GM19351 (cell line): ENCODE data around the gene TUNAR.

ENCODE experiments used
- ATAC-seq: cut with Tn5 transposase; IDR thresholded peaks from one replicate; pipeline ENCODE4 v1.9.1; 2021; ENCODE audit warnings: mild to moderate bottlenecking, moderate library complexity; ENCODE audit not compliant: unreplicated experiment

The TUNAR gene

DNA sequence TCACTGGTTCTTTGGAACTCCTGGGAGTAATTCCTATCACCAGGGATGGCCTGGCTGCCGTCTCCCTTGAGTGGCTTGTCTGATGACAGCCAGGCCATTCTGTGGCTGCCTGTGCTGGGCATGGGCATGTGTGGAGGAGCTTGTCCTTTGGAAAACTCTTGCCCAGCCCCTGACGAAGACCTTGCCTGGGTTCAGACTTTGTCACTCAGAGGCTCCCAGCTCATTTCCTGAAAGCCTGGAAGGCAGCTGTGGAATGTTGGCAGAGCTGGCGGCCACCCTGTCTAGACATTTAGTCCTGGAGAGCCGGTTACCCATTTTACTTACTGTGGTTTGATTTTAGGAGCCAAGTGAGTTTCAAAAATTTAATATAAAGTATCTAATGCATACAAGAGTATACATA lies 34.0 kb downstream of the TUNAR start:
- no peak for ATAC-seq

DNA sequence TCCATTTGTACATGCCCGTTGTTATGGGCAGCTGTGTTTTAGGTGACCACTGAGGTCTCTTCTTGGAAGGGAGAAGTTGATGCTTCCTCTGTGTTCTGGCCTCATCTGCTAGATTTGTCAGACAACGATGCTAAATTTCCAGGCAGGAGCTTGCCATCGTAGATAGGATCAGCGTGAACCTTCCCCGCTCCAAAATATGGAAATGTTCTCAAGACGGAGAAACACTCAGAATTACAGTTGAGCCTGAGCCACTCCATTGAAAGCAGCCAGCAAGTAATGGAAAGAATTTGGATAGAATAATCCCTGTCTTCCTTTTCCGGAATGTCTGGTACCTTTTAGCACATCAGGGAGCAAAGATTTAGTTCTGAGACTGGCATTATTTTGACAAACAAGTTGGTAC lies 34.8 kb downstream of the TUNAR start:
- ATAC-seq: no peak

DNA sequence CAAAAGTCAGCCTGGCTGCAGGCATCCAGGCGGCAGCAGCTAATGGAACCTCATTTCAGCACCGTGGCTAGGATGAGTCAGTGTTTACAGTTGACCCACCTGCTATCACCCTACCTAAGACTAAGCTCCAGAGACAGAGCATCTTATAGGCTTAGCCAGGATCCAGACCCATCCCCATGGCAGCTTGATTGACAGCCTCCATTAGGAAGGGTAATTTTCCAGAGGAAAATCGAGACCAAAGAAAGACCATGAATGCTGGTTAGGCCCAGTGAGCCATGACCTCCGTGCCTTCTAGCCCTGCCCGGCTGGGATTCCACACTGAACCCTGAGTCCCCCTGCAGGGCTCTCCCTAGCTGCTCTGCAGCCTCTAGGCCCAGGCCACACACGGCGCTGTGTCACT lies 38.7 kb downstream of the TUNAR start:
- ATAC-seq: no peak

DNA sequence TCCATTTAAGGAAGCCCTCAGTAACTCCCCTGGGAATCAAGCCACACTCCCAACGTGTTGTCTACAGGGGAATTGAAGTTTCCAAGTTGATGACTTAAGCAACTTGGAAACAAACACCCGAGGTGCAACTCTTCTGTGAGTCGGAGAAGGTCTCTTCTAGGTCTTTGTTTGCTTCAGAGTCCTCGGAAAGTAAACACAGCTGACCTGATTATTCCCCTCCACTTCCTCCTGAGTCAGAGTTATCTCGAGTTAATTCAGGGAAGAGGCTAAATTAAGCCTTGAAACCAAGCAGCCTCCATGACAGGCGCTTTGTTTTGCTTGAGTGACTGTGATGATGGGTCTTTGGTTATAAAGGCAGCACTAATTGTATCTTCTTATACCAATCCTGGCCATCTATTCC lies 41.8 kb downstream of the TUNAR start:
- ATAC-seq: no peak

DNA sequence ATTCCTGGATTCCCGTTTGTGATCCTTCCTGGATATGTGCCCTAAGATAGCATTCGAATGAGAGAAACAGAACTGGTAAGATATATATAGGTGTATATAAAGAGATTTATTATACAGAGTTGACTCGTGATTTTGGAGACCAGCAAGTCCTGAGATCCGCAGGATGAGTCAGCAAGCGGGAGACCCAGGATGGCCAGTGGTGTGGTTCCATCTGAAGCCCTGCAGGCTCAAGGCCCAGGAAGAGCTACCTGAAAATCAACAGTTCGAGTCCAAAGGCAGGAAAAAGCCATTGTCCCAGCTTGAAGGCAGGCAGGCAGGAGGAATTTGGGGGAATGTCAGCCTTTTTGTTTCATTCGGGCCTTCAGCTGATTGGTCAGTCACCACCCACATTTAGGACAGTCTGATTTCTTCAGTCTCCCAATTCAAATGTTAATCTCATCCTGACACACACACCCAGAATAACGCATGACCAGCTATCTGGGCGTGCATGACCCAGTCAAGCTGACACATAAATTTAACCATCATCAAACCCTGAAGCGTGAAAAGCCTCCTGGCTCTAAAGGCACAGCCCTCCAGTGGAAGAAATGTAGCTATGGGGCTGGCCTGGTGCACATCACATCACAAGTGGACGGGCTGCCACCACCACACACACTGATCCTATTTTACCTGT lies 44.3 kb downstream of the TUNAR start:
- ATAC-seq: no peak

DNA sequence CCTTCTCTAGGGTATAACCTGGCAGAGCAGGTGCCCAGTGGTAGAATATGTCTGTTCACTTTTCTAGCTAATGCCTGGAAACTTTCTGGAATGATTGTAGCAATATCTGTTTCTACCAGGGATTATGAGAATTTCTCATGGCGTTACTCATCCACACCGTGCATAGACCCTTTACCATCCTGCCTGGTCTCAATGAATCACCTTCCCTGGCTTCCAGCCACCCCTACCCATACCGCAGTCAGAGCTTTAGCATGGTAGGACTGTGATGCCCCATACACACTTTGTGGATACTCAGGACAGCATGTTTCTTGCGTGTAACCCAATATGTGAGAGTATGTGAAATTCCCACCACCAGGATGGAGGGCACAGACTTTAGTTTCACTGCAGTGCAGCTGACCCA lies 45.4 kb downstream of the TUNAR start:
- ATAC-seq: no peak

DNA sequence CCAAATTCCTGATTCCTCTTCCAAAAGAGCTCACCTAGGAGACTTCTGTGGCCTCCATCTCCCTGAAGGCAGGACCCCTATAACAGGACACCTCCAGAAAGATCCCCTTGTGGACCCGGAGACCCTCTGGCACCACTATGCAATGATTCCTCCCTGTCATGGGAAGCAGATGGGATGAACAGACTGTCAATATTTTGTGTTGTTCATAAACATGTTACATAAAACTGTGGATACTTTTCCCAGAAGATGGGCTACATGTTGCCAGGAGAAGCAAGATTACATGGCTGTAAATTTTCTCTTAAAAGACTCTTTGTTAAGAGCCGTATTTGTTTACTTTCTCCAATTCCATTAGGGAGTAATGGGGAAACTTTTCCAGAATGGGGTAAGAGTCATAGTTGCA lies 52.1 kb downstream of the TUNAR start:
- ATAC-seq: no peak

DNA sequence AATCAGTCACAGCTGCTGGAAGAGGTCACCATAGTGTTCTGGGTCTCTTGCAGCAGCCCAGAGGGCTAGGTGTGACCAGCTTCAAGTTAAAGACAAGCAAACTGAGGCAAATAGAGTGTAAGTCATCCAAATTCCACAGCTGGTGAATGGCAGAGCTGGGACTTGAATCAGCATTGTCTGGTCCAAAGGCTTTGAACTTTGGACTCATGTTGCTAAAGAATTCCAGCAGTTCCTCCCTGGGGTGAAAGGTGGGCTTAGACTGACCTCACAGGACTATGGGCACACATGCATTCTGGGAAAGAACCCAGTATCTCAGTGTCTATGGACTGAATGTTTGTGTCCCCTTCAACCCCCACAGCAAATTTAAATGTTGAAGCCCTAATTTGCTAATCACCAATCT lies 54.8 kb downstream of the TUNAR start:
- no peak for ATAC-seq

DNA sequence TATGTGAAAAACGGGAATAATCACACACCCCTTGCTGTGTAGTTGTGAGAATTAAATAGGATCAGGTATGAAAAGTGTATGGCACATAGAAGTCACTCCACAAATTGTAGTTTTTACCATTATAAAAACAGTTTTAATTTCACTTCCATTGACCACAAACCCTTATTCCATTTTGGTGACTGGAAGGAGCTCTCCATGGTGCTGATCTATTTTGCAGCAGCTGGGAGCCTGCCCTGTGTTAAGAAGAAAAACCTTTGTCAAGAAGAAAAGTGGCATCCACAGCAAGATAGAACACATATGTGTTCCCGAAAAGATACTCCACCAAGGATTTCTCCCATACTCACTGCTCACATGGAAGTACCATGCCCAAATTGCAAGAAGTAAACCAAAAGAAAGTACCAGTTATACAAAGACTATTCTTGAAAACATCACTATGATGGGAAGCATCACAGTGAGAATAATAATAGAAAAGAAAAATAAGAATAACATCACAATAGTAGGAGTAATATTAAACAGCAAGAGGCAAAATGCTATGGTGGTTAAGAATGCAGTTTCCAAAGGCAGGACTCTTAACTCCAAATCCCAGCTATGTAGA lies 58.7 kb downstream of the TUNAR start:
- ATAC-seq: no peak

DNA sequence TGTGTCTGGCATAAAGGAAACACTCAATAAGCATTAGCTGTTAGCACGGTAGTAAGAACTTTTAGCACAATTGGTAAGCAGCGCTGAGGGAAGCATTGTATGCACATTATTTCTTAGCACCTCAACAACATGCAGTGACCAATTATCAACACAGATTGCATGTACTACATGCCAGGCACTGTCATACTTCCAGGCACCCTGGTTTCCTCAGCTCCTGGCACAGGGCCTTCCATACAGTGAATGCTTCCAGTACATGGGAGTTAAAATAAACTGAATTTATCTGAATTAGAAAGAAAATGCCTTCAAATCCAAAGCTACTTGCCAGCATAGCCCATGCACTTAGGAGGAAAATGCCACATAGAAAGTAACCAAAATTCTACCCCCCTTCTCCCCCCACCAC lies 59.4 kb downstream of the TUNAR start:
- no peak for ATAC-seq

DNA sequence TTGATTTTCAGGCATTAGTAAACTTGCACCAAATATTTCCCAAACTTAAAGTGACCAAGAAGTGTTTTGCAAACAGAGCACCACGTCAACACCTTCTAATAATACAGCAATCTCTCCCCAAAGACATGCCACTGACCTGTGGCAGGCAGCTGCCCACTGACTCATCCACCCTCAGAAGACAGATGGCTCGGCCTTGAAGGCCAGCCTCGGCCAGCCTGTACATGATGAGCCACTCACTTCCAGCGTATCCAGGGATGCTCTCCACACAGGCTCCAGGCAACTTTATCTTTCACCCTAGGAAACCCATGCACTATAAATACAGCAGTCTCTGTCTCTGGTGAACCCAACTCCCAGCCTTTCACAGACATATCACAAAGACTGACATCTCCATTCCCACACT lies 62.7 kb downstream of the TUNAR start:
- ATAC-seq: no peak

DNA sequence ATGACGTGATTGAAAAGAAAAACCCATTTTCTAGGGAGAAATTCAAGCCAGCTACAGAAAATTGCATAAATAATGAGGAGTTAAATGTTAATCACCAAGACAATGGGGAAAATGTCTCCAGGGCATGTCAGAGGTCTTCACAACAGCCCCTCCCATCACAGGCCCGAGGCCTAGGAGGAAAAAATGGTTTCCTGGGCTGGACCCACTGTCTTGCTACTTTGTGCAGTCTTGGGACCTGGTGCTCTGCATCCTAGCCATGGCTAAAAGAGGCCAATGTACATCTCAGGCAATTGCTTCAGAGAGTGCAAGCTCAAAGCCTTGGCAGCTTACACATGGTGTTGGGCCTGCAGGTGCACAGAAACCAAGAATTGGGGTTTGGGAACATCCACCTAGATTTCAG lies 65.3 kb downstream of the TUNAR start:
- no peak for ATAC-seq

DNA sequence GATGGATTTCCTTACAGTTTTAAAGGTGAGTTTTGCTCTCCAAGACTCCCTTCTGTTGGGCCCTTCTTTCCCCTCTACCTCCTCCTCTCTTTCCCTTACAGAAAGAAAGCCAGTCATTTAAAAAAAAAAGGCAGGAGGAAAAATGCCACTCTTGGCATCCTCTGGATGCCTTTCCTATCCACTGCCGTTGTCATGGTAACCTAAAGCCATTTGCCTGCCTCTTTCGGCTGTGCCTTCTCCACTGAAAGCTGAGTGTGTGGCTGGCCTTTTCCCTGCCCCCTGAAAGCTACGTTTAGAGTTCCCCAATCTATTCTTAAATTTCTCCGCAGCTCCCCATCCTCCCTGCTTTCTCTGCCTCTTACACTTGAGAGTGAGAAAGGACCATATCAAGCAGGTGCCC lies 67.1 kb downstream of the TUNAR start:
- no peak for ATAC-seq

DNA sequence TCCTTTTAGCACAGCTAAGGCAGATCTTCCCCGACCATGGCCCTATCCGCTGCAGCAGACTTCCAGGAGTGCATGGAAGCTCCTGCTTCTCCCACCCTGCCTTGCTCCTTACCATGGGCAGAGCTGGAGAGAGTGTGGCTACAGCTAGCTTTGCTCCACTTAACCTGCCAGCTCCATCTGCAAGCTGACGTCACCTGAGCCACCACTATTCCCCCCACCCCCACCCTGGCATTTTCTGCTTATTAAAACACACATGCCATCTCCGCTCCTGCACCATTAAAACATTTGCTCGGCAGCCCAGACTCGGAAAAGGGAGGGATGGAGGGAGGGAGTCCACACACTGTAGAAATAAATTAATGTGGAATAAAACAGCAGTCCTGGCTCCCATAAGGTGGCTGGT lies 67.8 kb downstream of the TUNAR start:
- no peak for ATAC-seq

DNA sequence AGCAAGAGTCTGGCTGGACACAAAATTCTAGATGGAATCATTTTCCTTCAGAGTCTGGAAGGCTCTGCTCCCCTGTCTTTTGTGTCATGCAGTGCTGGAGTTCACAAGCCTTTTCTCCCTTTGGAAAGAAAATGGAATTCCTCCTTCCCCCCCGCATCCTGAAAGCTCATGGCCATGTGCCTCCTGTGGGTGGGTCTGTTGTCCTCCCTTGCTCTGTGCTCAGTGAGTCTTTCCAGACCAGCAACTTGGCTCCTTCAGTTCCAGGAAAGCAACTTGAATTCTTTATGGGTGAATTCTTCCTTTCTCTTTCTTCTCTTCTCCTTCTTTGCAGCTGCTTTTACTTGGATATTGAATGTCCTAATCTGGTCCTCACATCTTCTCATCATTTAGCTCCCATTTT lies 70.2 kb downstream of the TUNAR start:
- no peak for ATAC-seq

DNA sequence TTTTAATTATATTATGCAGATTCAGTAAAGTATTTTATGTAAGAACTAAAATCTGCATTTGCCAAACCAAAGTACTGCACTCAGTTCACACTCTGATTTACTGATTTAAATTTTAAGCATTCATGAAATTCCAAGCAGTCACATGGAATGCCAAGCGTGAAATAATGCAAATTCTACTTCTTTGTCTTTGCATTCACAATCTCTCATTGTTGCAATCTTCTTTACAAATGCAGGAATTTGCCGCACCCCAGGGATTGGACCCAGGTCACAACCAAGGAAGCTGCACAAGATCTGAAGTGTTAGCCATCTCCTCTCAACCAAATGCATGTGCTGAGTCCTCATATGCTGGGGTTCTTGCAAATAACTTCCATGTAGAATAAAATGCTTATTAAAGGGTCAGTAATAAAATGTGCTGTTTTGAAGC lies 71.9 kb downstream of the TUNAR start:
- no peak for ATAC-seq

DNA sequence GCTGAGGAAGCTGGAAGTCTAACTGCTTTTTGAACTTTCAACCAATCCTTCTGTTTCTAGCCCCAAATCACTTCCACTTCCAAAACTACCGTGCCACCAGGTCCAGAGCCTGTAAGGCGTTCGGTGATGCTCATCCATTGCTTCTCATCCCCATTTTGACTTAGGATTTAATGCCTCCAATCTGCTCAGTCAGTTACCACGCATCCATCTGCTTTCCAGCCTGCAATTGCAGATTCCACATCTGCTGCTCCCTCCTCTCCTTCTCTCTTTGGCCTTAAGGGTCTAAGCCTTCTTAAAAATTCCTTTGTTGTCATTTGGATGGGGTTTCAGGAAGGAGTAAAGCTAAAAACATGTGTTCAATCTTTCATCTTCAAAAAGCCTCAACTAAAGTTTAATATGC lies 74.7 kb downstream of the TUNAR start:
- no peak for ATAC-seq

DNA sequence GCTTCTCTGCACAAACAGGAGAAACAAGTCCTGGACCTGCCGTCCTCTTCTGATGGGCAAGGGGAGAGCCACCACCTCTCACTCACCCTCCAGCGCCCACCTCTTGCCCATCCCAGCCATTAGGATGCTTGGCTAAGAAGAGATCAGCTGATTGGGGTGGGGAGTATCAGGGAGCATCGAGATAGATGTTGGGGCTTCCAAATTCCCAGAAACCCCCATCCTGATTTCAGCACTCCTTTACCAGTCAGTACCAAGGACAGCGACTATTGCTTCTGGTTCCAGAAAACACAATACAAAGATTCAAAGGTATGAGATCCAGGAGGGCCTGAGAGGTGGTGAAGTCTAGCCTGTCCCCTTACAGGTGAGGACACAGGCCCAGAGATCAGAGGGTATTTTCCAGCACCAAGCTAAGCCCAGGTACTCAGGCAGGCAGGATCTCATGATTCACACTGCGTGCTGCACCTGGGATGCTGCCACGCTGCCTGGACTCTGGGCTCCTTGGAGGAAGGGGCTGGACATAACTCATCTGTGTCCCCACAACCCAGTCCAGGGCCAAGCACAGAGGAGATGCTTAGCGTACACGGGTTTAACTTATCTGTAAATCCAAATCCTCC lies 76.6 kb downstream of the TUNAR start:
- ATAC-seq: no peak

DNA sequence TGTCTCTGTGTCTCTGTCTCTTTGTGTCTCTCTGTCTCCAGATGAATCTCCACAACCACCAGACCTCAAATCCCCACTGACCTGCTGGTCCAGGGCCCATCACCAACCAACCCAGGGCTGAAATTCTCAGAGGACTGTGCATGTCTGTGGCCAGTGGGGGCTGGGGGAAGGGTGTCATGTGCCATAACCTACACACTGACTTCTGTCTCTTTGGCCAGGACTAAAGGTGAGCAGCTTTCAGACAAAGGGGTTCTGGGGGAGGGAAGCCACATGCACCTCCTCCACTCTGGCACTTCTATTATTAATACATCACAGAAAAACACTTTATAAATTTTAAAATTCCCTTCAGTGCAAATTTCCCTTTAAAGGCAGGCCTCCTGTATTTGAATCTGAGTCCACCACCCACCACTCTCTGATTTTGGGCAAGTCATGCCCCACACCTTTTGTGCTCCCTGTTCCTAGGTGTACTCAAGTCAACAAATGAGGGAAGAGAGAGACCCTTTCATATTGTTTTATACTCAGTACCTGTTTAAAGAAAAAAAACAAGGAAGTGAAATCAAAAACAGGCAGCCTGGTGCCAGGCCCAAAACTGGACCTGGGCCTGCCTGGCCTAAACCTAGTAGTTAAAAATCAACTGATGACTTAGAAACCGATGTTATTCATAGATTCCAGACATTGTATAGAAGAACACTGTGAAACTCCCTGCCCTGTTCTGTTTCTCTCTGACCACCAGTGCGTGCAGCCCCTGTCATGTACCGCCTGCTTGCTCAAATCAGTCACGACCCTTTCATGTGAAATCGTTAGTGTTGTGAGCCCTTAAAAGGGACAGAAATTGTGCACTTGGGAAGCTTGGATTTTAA lies 80.2 kb downstream of the TUNAR start:
- no peak for ATAC-seq

DNA sequence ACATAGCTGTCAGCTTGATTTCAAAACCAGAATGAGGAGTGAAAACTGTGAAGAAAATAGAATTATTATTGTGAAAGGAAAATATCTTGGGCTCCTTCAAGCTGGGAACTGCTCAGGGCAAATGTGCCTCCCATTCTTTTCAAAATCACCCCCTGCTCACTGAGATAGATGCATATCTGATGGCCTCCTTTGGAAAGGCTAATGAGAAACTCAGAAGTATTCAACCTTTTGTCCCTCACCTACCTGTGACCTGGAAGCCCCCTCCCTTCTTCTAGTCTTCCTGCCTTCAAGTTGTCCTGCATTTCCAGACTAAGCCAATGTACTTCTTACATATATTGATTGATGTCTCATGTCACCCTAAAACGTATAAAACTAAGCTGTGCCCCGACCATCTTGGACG lies 81.5 kb downstream of the TUNAR start:
- no peak for ATAC-seq

DNA sequence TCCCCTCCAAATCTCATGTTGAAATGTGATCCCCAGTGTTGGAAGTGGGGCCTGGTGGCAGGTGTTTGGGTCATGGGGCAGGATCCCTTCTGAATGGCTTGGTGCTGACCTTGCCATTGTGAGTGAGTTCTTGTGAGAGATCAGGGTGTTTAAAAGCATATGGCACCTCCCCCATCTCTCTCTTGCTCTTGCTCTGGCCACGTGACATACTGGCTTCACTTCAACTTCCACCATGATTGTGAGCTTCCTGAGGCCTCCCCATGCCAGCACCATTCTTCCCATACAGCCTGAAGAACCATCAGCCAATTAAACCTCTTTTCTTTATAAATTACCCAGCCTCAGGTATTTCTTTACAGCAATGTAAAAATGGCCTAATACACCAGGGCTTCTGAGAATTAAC lies 82.7 kb downstream of the TUNAR start:
- no peak for ATAC-seq

DNA sequence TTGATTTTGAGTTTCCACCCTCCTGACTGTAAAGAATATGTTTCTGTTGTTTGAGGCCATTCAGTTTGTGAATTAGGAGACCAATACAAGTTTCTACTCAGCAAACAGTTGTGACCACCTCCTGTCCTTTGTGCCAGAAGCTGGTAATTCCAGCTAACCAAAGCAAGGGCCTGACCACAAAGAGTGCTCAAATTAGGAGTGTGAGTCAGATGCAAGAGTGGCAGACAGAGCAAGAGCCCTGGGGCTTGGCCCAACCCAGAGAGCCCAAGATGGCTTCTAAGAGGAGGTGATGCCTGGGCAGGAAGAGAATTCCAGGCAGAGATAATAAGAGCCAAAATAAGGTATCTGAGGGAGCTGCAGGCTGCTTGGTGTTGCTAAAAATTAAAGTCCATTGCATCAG lies 84.8 kb downstream of the TUNAR start:
- no peak for ATAC-seq
